Ovary (tissue), 3 donors: ENCODE measurements around the gene KRTAP5-3.

Experiments used
- CTCF ChIP-seq, 3 donors: fragments of 450-650 bp in 2 of 3; fragments of 200-600 bp in 1 of 3; IDR thresholded peaks; one replicate each; pipeline versions ENCODE4 v1.5.1 to v1.8.0; 2016 to 2022; ENCODE audit warnings: antibody characterized with exemption in 3 of 3, mild to moderate bottlenecking in 1 of 3
- EP300 ChIP-seq: sonication (generic); formaldehyde crosslinking; IDR thresholded peaks from one replicate; pipeline ENCODE4 v1.6.1; 2017; ENCODE audit warnings: antibody characterized with exemption
- POLR2A ChIP-seq: fragments of 450-650 bp; IDR thresholded peaks from one replicate; pipeline ENCODE4 v1.6.1; 2017; ENCODE audit warnings: antibody characterized with exemption, mild to moderate bottlenecking, moderate library complexity
- donor health status: DM: no; HTN: no; CAD: no.

DNA sequence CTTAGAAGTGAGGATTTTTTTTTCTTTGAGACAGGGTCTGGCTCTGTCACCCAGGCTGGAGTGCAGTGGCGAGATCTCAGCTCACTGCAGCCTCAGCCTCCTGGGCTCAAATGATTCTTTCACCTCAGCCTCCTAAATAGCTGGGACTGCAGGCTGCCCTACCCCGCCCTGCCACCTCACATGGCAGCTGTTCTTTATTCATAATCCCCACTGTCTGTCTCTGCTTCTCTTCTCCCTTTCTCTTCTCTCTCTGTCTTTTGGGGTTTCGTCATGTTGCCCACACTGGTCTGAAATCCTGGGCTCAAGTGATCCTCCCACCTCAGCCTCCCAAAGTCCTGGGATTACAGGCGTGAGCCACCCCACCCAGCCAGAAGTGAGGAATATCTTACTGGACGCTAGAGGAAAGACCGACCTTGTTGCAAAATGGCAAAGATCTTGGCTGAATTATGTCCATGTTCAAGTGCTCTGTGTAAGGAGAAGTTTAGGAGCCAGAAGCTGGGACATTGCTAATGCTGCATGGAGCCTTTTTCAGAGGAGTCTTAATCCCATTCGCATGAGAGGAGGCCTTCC is 43.2 kb upstream of the KRTAP5-3 start:
- TF ChIP-seq POLR2A: no peak
- no peak for TF ChIP-seq CTCF (IDR thresholded peaks at IDR 0.05)
- TF ChIP-seq EP300: no peak
